SK-MEL-5 (cell line): ENCODE results near the gene MGMT. TPM values are rescaled to one million over a fixed set of nuclear protein-coding genes. Genes with fewer than 3 reads are reported as not detected.

Source experiments
- DNase-seq: peaks from one replicate; pipeline ENCODE4 v3.0.0-alpha.2; 2016; ENCODE audit warnings: low read depth, low spot score
- in situ Hi-C: cut with HindIII; loops from 2 replicates; pipeline ENCODE4 v1.10.0; 2016; ENCODE audit warnings: low sequenced_read_pairs, high pct_unique_total_duplicates, low pct_unique_long_range_greater_than_20kb
- total RNA-seq: library from RNA; depleted of rRNA; stranded (reverse); fragments of >200 nt; shearing (Covaris generic); gene quantifications from 2 replicates; pipeline ENCODE4 v1.2.3, GENCODE V29; 2014

MGMT gene
- total RNA-seq, 1 experiment from 2014 or later, result 10.3 TPM

DNA sequence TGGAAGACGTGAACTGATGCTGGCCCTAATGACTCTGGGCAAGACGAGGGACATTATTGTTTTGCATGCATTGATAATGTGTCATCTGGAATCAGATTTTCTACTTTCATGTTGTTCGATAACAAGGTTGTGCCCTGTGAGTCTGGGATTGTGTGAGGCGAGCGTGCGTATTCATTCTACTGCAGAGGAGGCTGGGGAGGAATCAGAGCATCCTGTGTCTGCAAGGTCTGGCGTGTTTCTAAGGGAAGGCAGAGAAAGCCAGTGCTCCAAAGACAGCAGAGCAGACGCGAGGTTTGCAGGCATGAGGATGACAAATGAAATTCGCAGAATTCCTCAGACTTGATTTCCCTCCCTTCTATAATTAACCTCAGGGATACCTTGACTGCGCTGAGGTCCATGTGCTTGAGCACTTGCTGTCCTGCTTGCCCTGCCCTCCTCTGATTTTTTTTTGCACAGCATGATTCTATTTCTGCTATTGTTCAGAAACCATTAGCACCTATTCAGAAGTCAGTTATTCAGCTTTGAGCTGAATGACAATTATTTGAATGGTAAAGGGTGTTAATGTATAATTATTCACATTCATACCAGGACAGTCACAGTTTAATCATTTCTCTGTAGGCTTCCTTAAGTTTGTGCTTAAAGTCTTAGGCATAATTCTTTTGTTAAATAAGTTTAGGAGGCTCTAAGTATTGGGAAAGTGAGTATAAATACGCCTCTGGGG lies 263.4 kb downstream of the MGMT start:
- in situ Hi-C loops, result no loop called here
- DNase-seq, result no peak

DNA sequence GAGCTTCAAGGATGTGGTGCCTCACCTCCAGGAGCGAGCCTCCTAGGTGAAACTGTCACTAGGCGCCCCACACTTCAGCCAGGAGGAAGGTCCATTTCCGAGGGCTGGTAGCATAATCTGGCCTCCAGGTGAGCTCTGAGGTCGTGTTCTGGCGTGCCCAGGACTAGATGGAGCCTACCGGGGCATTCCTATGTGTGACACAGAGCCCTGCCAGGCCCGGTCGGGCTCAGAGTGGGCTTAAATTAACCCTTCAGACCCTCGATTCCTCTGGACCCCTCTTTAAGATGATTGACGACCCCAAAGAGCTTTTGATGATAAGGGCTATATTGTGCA lies 263.9 kb downstream of the MGMT start:
- DNase-seq, result no peak
- in situ Hi-C loops, result no loop called here

DNA sequence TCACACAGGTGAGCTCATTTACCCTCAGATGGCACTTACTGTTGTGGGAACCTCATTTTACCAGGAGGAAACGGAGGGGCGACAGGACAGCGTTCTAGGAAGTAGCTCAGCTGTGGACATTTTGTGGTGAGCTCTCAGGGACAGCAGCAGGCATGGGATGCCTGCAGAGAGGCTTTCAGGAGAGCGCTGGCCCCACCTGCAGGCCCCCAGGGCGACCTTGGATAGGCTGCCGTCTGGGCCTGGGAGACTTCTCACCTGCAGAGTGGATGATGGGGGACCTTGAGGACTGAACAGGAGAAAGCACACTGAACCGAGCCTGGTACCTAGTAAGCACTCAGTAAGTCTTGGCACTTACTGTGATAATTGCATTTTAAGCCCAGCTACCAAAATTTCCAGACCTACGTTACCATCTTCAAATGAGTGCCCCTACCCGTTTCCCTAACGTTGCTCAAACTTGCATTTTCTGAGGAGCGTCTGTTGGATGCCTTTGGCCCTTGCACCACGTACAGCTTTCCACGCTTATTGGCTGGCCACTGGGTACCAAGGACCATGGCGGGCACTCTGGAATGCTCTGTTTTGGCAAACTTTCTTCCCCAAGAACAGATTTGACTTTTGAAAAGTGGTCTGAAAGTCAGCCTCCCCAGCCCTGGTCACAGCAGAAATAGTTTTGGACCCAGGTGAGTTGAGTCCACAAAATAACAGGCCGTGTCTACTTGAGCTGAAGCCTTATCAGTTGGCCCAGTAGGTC lies 273.7 kb downstream of the MGMT start:
- in situ Hi-C loops, result no loop called here
- no peak for DNase-seq

DNA sequence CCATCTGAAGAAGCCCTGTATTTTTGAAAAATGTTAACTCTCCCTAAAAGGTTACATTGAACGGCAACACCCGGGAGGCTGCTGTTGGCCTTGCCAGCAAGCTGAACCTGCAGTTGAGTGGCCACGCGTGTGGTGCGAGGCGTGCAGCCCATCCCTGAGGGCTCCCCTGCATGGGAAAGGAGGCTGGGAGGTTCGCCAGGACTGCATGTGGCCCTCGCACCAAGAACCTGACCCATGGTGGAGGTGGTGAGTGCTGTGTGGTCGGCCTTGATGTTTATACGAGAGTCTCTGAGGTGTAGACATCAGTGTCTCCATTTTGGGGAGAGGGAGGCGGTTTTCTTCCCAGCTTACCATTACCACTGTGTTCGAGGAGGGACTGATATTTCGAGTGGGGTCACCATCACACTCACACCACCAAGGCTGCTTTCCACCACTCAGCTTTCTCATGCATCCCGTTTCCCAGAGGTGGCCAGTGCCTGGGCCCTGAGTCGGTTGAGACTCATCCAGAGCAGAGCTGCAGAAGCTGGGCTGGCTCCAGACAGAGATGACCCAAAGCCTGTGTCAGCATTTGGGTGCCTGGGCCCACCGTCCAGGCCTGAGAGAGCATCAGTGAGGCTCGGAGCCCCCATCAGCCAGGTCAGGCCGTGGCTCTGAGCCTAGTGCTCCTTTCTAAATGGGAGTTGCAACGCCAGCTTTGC lies 274.4 kb downstream of the MGMT start:
- in situ Hi-C loops, result no loop called here
- no peak for DNase-seq

DNA sequence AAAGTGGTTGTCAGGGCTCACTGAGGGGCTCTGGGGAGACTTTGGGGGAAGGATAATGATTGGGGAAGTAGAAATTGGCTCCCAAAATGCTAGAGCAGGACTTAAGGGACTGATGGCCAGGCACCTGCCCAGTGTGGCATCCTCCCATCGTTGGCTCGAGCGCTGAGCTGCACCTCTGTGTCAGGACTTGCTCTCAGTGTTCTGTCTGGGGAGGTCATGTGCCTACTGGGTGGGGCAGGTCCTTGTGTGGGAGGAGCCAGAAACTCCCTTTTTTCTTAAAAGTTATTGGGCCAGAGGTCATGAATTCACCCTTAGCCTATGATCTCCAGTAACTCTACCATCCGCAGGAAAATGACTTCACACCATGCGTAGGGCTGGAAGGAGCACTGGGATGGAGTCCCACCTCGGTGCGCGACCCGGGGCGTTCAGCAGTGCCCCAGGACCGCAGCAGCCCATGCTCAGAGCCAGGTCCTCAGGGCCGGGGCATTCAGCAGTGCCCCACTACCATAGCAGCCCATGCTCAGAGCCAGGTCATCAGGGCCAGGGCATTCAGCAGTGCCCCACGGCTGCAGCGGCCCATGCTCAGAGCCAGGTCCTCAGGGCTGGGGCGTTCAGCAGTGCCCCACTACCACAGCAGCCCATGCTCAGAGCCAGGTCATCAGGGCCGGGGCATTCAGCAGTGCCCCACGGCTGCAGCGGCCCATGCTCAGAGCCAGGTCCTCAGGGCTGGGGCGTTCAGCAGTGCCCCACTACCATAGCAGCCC lies 275.1 kb downstream of the MGMT start:
- DNase-seq, result no peak
- in situ Hi-C loops, result no loop called here

DNA sequence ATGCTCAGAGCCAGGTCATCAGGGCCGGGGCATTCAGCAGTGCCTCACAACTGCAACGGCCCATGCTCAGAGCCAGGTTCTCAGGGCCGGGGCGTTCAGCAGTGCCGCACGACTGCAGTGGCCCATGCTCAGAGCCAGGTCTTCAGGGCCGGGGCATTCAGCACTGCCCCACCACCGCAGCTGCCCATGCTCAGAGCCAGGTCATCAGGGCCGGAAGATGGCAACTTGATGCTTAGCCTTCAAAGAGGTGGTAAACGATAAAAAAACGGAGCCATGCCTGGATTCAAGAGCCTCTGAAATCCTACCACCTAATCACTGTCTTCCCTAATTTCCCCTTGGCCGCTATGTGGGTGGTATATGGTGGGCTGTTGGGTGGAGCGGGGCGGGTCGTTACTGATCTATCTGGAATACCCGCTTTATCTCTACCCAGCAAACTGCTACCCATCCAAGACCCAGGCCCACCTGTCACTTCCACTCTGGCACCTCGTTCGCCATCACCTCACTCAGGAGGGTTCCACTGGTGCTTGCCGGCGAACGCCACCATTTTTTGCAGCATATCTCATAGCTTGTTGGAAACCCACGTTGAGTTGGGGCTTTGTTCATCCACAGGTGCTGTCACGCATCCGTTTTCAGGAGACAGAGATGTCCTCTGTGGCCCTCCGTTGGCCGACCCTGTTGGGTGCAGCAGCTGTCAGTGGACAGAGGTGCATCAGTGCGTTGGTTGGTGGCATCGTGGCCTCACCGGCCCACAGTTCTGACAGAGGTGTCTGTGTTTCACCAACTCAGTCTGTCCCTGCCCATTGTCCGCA lies 275.9 kb downstream of the MGMT start:
- no peak for DNase-seq
- in situ Hi-C loops, result no loop called here

DNA sequence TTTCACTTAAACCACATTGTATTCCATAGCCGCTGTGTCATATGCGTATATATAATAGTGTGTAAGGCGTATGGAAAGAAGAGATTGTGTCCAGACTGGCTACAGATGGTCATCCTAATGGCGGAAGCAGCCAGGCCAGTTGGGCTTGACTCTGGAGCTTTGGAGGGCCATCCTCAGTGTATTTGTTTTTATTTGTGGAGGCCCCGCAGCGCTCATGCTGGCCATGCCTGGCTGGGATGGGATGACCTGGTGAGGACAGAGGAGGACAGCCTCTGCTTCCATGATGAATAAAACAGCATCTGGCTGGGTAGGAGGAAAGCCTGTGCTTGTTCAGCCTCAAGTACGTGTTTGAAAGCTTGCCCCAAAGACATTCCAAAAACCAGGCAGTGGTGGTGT lies 276.7 kb downstream of the MGMT start:
- no peak for DNase-seq
- in situ Hi-C loops, result no loop called here

DNA sequence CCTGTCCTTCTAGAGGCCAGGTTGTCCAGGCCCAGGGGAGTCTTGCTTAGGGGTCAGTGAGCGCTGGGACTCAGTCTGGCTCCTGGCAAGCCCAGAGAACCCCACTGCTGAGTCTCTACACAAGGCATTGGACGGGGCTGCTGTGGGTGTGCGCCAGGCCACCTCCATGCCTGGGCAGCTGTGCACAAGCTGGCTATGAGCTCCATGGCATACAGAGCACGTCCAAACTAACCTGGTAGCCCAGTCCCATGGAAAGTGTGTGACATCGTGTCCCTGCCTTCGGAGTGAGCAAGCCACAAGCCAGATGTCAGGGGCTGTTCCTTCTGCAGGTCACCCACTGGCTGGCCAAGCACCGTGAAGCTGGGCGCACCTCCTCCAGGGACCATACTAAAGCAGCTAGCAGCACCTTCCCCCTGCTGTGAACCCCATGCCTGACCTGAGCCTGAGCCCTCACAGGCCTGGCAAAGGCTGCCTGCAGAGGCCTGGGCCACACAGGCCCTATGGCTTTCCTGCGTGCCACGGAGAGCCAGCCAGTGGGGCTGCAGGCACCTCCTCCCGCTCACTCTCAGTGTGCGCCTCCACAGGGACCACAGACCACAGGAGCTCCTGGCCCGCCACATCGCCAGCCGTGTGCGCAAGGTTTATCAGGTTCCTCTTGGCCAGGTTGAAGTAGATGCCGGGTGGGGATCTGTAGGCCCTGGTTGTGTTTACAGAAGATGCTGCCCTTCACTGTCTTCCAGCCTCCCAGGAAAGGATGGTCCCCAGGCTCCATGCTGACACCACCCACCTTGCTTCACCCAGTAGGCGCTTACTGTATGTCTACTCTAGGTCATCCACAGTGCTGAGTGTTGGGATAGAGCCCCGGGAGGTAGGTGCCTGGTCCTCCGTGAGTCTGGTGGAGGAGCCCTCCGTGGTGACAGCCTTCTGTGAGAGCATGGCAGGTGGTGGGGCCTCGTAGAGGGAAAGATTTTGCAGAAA lies 277.4 kb downstream of the MGMT start:
- in situ Hi-C loops, result no loop called here

DNA sequence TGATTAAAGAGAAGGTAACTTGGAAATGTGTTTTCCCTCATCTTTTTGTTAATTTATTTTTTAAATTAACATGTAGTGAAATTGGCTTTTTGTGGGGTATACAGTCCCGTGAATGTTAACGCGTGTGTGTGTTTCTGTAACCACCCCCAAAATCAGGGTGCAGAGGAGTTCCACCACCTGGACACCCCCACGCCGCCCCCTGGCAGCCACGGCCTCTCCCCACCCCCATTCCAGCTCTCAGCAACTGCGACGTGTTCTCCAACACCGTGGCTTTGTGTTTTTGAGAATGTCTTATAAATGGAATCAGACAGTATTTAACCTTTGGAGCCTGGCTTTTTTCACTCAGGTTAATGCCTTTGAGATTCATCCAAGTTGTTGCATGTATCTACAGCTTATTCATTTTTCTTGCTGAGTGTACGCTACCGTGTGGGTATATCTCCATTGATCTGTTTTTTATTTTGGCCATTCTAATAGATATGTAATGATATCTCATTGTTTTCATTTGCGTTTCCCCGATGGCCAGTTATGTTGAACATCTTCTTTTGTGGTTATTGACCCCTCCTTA lies 278.2 kb downstream of the MGMT start:
- no peak for DNase-seq
- in situ Hi-C loops, result no loop called here

More for the DNA sequence above, 277.4 kb downstream of the MGMT start:
- no peak for DNase-seq

DNA sequence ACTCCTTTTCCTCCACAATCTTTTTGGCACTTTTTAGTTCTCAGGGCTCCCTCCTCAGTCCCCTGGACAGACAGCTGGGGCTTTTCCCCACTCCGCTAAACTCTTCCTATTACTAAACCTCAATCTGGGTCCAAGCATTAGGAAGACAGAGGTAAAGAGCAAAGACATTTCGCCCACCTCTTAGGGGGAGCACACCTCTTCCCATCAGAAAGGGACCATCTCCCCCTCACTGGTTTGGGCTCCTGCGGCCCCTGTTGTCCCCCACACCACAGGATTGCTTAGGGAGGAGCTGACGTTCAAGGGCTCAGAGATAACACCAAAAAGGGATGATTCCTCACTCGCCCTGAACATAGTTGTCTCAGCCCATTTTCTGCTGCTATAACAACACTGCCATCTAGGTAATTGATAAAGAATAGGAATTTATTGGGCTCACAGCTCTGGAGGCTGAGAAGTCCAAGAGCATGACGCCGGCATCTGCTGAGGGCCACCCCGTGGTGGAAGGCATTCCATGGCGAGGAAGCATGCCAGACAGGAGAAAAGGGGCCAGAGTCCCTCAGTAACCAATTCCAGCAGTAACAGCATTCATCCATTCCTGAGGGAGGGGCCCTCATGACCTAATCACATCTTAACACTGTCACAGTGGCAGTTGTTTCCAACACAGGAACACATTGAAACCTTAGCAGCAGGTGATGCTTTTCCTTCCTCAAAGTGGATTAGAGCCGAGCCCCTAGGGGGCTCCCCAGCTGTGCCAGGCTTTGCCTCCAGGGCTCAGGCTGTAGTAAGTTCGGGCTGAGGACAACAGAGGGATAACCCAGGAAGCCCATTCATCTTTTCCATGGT lies 287.4 kb downstream of the MGMT start:
- in situ Hi-C loops, result no loop called here

DNA sequence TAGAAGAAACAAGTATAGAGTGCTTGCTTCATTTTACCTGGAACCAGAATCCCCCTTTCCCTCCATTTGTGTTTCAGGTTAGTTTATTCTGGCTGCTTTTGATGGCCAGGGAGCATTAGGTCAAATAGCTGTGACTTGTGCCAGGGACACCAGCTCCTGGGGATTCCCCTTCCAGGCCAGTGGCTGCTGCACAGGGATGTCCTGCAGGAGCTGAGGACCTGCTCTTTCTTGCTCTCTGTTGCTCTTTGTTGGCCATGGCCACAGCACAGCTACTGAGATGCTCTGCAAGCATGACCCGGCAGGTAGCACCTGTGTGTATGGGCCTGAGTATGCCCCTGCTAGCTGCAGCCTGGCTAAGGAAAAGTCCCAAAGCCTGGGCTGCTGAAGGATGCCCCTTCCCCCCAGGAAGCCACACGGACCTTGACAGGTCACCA lies 288.1 kb downstream of the MGMT start:
- in situ Hi-C loops, result no loop called here
- DNase-seq, result no peak

More for the DNA sequence above, 287.4 kb downstream of the MGMT start:
- DNase-seq, result no peak

DNA sequence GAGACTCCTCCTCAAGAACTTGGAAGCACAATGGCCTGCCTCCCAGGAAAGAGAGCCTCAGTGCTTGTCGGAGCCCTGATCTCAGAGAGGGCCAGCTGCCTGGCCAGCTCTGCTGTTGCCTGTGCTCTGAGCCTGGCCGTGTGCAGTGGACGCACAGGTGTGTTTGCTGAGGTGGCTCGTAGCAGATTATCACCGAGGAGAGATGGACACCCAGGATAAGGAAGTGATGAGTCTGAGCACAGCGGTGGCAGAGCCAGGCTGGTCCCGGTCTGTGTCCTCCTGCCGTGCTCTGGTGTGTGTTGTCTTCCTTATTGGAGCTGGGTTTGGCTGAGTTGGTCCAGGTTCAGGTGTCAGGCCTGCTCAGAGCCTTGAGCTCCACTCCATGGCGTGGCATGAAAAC lies 288.6 kb downstream of the MGMT start:
- in situ Hi-C loops, result no loop called here
- no peak for DNase-seq

DNA sequence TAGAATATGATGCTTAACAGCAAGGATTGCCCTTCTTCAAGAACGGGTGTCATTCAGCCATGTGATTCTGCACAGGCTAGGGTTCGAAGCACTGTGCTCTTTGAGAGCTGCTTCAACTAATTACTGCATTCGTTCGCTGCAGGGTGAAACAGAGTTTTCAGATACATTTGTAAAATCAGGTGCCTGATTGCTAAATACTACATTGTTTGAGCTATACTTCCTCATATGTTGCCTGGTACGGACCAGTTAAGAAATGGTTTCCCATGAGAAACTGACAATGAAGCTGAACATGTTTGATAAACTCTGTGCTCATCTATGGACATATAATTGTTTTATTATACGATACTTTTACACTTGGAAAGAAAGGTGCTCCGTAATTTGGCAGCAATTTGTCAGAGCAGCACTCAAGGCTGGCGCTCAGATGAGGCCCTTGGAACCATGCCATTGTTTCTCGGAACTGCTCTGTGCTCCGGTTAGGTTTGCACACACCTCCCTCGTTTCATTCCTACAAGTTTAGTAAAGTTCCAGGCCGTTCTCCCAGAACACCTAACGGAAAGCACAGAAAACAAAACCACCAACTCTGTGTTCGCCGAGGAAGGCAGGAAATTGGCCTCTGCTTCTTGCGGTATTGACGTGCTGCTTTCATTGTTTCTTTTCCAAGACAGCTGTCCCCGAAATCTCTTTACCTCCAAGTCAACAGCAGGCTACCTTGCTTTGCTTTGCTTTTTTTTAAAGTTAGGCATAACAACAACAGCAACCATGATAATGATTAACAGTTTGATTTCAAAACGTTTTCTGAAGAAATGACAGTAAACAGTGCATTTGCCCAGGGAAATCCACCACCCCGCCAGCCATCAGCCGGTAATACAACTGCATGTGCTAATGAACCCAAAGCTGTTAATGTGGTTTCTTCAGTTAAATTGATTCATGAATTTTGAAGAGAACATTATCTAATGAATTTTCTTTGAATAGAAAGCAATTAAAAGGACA lies 290.2 kb downstream of the MGMT start:
- DNase-seq, result no peak
- in situ Hi-C loops, result no loop called here
